PC-9 (cell line): Measurements from ENCODE around the gene ICE2. TPM values are rescaled to one million over a fixed set of nuclear protein-coding genes. Genes with fewer than 3 reads are reported as not detected.
A peak's percentile ranks its signal among the peaks of the same experiment; 100 is the strongest.
"Not testable (repeated sequence)": the region's sequence is repeated elsewhere in the genome, so short reads cannot be mapped to it uniquely, and the experiment has no call there.

Experiments used
- BruUV-seq: library from RNA; stranded (reverse); fragments of 400-500 nt; replicated peaks from 2 replicates; lab custom pipeline; 2021; lab: Mats Ljungman, UMichigan
- CTCF ChIA-PET: fragments of 300-600 bp; sonication (Branson Sonifier 250); formaldehyde crosslinking; loops from one replicate; lab custom pipeline; 2022; ENCODE audit warnings: antibody characterized with exemption; lab: Charles Lee
- POLR2A ChIA-PET: fragments of 300-600 bp; sonication (Branson Sonifier 250); formaldehyde crosslinking; loops from one replicate; lab custom pipeline; 2022; ENCODE audit warnings: antibody characterized with exemption; ENCODE audit not compliant: unreplicated experiment; lab: Charles Lee
- DNase-seq, 2 experiments: peaks; one replicate each; pipeline versions ENCODE4 v3.0.0 to v3.0.0-alpha.2; 2015 to 2022; ENCODE audit warnings: mixed read lengths in 1 of 2
- H2AFZ ChIP-seq: fragments of 200-600 bp; sonication (generic); 2 replicates; pipeline ENCODE4 v1.8.1; 2017; ENCODE audit warnings: antibody characterized with exemption
- H3F3A ChIP-seq: fragments of 200-600 bp; sonication (generic); 2 replicates; pipeline ENCODE4 v1.8.1; 2017; ENCODE audit warnings: antibody characterized with exemption, mild to moderate bottlenecking, low read depth; ENCODE audit not compliant: insufficient read depth
- H3K27ac ChIP-seq: fragments of 200-600 bp; sonication (generic); 2 replicates; pipeline ENCODE4 v1.6.1; 2016; ENCODE audit warnings: mixed run types
- H3K27me3 ChIP-seq: fragments of 200-600 bp; sonication (generic); 2 replicates; pipeline ENCODE4 v1.6.1; 2016; ENCODE audit warnings: low read depth, mixed run types; ENCODE audit not compliant: insufficient read depth
- H3K36me3 ChIP-seq: fragments of 200-600 bp; sonication (generic); 2 replicates; pipeline ENCODE4 v1.6.1; 2016; ENCODE audit warnings: low read depth, mixed run types
- H3K4me1 ChIP-seq: fragments of 200-600 bp; sonication (generic); replicated peaks from 2 replicates; pipeline ENCODE4 v1.6.1; 2016; ENCODE audit warnings: mixed run types; ENCODE audit not compliant: insufficient read depth
- H3K4me2 ChIP-seq: fragments of 200-600 bp; sonication (generic); 2 replicates; pipeline ENCODE4 v1.6.1; 2017; ENCODE audit warnings: mixed run types
- H3K4me3 ChIP-seq: fragments of 200-600 bp; sonication (generic); 2 replicates; pipeline ENCODE4 v1.6.1; 2016; ENCODE audit warnings: mixed run types
- H3K79me2 ChIP-seq: fragments of 200-600 bp; sonication (generic); 2 replicates; pipeline ENCODE4 v1.6.1; 2017; ENCODE audit warnings: low read depth, mixed run types
- H3K9me2 ChIP-seq: fragments of 200-600 bp; sonication (generic); 2 replicates; pipeline ENCODE4 v1.8.1; 2017; ENCODE audit warnings: mild to moderate bottlenecking; ENCODE audit not compliant: insufficient read depth
- H3K9me3 ChIP-seq: fragments of 200-600 bp; sonication (generic); 2 replicates; pipeline ENCODE4 v1.8.1; 2016; ENCODE audit warnings: low read depth; ENCODE audit not compliant: insufficient read depth
- H4K20me1 ChIP-seq: fragments of 200-600 bp; sonication (generic); 2 replicates; pipeline ENCODE4 v1.8.1; 2017; ENCODE audit not compliant: insufficient read depth
- CTCF ChIP-seq: fragments of 200-600 bp; sonication (generic); conservative IDR thresholded peaks from 2 replicates; pipeline ENCODE4 v1.6.1; 2017; ENCODE audit warnings: mixed run types, antibody characterized with exemption, mild to moderate bottlenecking, moderate library complexity
- EZH2 ChIP-seq: fragments of 200-600 bp; sonication (generic); IDR thresholded peaks from 2 replicates; pipeline ENCODE4 v1.8.0; 2017; ENCODE audit warnings: antibody characterized with exemption, low read depth
- intact Hi-C: fragments of 100-400 bp; cut with micrococcal nuclease; formaldehyde crosslinking; loops from one replicate; pipeline ENCODE4 v1.10.0; 2022; ENCODE audit not compliant: unreplicated experiment
- total RNA-seq: library from RNA; stranded (reverse); gene quantifications from 2 replicates; pipeline ENCODE4 v1.2.3, GENCODE V29; 2021

The ICE2 gene
- total RNA-seq, 1 experiment from 2014 or later = 67.5 TPM

GRCh38 chr15:60411774-60412425 lies 67.0 kb downstream of the ICE2 start:
- H3F3A ChIP-seq = peaks cover 15% of the 10 kb centered on the region; the same call in 1 of the 2 replicates
- BruUV-seq = no TSS peak
- no peaks in the 10 kb centered on the region for H3K9me3 ChIP-seq
- no peak for DNase-seq
- H3K9me2 ChIP-seq = no peaks in the 10 kb centered on the region
- no peaks in the 10 kb centered on the region for H3K27me3 ChIP-seq
- H3K36me3 ChIP-seq = no peaks in the 10 kb centered on the region
- no peak for TF ChIP-seq EZH2
- TF ChIP-seq CTCF = no peak
- no peak overlapping the region for H3K4me2 ChIP-seq
- no peaks in the 10 kb centered on the region for H4K20me1 ChIP-seq
- H3K4me3 ChIP-seq = no peak overlapping the region
- intact Hi-C loops = no loop called here
- ChIA-PET CTCF (no interaction called here), POLR2A (interaction anchor here (0.6 kb wide), 1 partner anchor 468 kb away, joined by 3 read pairs; no protein-coding TSS in a partner anchor)
- peaks cover 36% of the 10 kb centered on the region for H3K4me1 ChIP-seq
- H3K27ac ChIP-seq = no peak overlapping the region
- H2AFZ ChIP-seq = no peak overlapping the region
- H3K79me2 ChIP-seq = no peaks in the 10 kb centered on the region

DNA sequence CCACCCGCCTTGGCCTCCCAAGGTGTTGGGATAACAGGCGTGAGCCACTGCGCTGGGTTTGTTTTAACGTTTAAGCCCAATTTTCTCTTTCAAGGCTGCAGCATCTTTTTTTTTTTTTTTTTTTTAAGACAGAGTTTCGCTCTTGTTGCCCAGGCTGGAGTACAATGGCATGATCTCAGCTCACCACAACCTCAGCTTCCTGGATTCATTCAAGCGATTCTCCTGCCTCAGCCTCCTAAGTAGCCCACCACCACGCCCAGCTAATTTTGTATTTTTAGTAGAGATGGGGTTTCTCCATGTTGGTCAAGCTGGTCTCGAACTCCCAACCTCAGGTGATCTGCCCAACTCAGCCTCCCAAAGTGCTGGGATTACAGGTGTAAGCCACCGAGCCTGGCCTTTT lies 68.6 kb downstream of the ICE2 start:
- H4K20me1 ChIP-seq, DNase-seq, H2AFZ ChIP-seq, H3K4me3 ChIP-seq, H3K36me3 ChIP-seq, POLR2A ChIA-PET, H3K9me2 ChIP-seq, H3K27me3 ChIP-seq, CTCF ChIA-PET, H3K4me2 ChIP-seq, BruUV-seq, H3K79me2 ChIP-seq, H3K27ac ChIP-seq, H3K9me3 ChIP-seq, intact Hi-C loops: not testable (repeated sequence)
- H3F3A ChIP-seq = peaks cover 15% of the 10 kb centered on the region; the same call in 1 of the 2 replicates
- peaks cover 47% of the 10 kb centered on the region for H3K4me1 ChIP-seq

GRCh38 chr15:60408463-60408981 lies 70.4 kb downstream of the ICE2 start:
- Histone ChIP-seq H2AFZ (no peak overlapping the region), H3K9me2 (no peaks in the 10 kb centered on the region), H3K4me1 (peaks cover 38% of the 10 kb centered on the region), H4K20me1 (no peaks in the 10 kb centered on the region), H3F3A (peaks cover 15% of the 10 kb centered on the region; the same call in 1 of the 2 replicates), H3K36me3 (no peaks in the 10 kb centered on the region), H3K4me3 (no peak overlapping the region), H3K9me3 (no peaks in the 10 kb centered on the region), H3K4me2 (peak overlapping the region; percentile 59), H3K27ac (peak overlapping the region; percentile 90), H3K27me3 (no peaks in the 10 kb centered on the region), H3K79me2 (no peaks in the 10 kb centered on the region)
- BruUV-seq = no TSS peak
- intact Hi-C loops = loop anchor here (1.0 kb wide), 3 partner anchors 10 to 34 kb away; no protein-coding TSS in a partner anchor
- TF ChIP-seq EZH2 (no peak), CTCF (no peak)
- peak in 1 of 2 experiments; percentile 92 for DNase-seq
- POLR2A ChIA-PET = interaction anchor here (0.6 to 1.1 kb wide), 4 partner anchors 8 to 255 kb away, joined by 3 to 7 read pairs (median 3); no protein-coding TSS in a partner anchor
- CTCF ChIA-PET = no interaction called here
